Endothelial cell (in vitro differentiated cells): ENCODE results near the gene MAPKAPK3. TPM values are rescaled to one million over a fixed set of nuclear protein-coding genes. Genes with fewer than 3 reads are reported as not detected.
A peak's percentile ranks its signal among the peaks of the same experiment; 100 is the strongest.

Experiments used
- DNase-seq: peaks from one replicate; pipeline ENCODE4 v3.0.0; 2021; ENCODE audit warnings: low spot score
- H3K27ac Mint-ChIP-seq: one replicate; pipeline ENCODE4 v1.8.0; 2021; ENCODE audit warnings: mixed read lengths, inconsistent platforms; ENCODE audit not compliant: unreplicated experiment
- H3K27me3 Mint-ChIP-seq: one replicate; pipeline ENCODE4 v1.8.0; 2021; ENCODE audit warnings: mild to moderate bottlenecking, moderate library complexity, mixed read lengths, inconsistent platforms; ENCODE audit not compliant: unreplicated experiment
- H3K36me3 Mint-ChIP-seq: one replicate; pipeline ENCODE4 v1.8.0; 2021; ENCODE audit warnings: mild to moderate bottlenecking, low read depth, mixed read lengths, inconsistent platforms; ENCODE audit not compliant: unreplicated experiment
- H3K4me1 Mint-ChIP-seq: one replicate; pipeline ENCODE4 v1.8.0; 2021; ENCODE audit warnings: mild to moderate bottlenecking, mixed read lengths, inconsistent platforms; ENCODE audit not compliant: unreplicated experiment
- H3K4me3 Mint-ChIP-seq: one replicate; pipeline ENCODE4 v1.8.0; 2021; ENCODE audit warnings: mild to moderate bottlenecking, mixed read lengths, inconsistent platforms; ENCODE audit not compliant: unreplicated experiment
- H3K9me3 Mint-ChIP-seq: one replicate; pipeline ENCODE4 v1.8.0; 2021; ENCODE audit warnings: mixed read lengths, inconsistent platforms; ENCODE audit not compliant: unreplicated experiment
- CTCF ChIP-seq: fragments of 200-600 bp; sonication (generic); IDR thresholded peaks from one replicate; pipeline ENCODE4 v1.5.0; 2021; ENCODE audit warnings: antibody characterized with exemption; ENCODE audit not compliant: unreplicated experiment
- total RNA-seq: library from RNA; stranded (reverse); fragmentation: NEBNext Ultra II Directional; extraction: Animal tissue kit (Norgen Biotek cat#: 25700); gene quantifications from one replicate; pipeline ENCODE4 v1.2.1, GENCODE V29; 2021; ENCODE audit not compliant: unreplicated experiment

Gene MAPKAPK3
- total RNA-seq, 1 donor from 2014 or later, result 6.4 TPM

GRCh38 chr3:50616003-50616769, 765 bp upstream of the MAPKAPK3 start:
- peaks cover 30% of the 10 kb centered on the region for H3K4me1 Mint-ChIP-seq
- no peak overlapping the region for H3K27ac Mint-ChIP-seq
- peak; percentile 85 for DNase-seq
- peak overlapping the region; percentile 76 for H3K4me3 Mint-ChIP-seq
- no peaks in the 10 kb centered on the region for H3K9me3 Mint-ChIP-seq
- TF ChIP-seq CTCF, result peak; percentile 68
- H3K36me3 Mint-ChIP-seq, result peaks cover 4% of the 10 kb centered on the region
- H3K27me3 Mint-ChIP-seq, result peaks cover 12% of the 10 kb centered on the region

GRCh38 chr3:50616770-50617095, 218 bp upstream of the MAPKAPK3 start:
- peaks cover 4% of the 10 kb centered on the region for H3K36me3 Mint-ChIP-seq
- H3K9me3 Mint-ChIP-seq, result no peaks in the 10 kb centered on the region
- TF ChIP-seq CTCF, result no peak
- H3K4me1 Mint-ChIP-seq, result peaks cover 30% of the 10 kb centered on the region
- DNase-seq, result peak; percentile 81
- H3K27ac Mint-ChIP-seq, result no peak overlapping the region
- peak overlapping the region; percentile 76 for H3K4me3 Mint-ChIP-seq
- H3K27me3 Mint-ChIP-seq, result peaks cover 12% of the 10 kb centered on the region

- TF ChIP-seq CTCF, result no peak
- Mint-ChIP-seq H3K4me3 (no peak overlapping the region), H3K4me1 (peaks cover 20% of the 10 kb centered on the region), H3K27ac (no peak overlapping the region), H3K9me3 (no peaks in the 10 kb centered on the region), H3K36me3 (peaks cover 4% of the 10 kb centered on the region), H3K27me3 (peaks cover 12% of the 10 kb centered on the region)
- no peak for DNase-seq
Observed at GRCh38 chr3:50617911-50618481, 1.0 kb downstream of the MAPKAPK3 start.

- H3K36me3 Mint-ChIP-seq, result peaks cover 4% of the 10 kb centered on the region
- peaks cover 9% of the 10 kb centered on the region for H3K27me3 Mint-ChIP-seq
- no peak for DNase-seq
- H3K4me1 Mint-ChIP-seq, result peaks cover 18% of the 10 kb centered on the region
- no peaks in the 10 kb centered on the region for H3K9me3 Mint-ChIP-seq
- no peak for TF ChIP-seq CTCF
- H3K27ac Mint-ChIP-seq, result no peak overlapping the region
- H3K4me3 Mint-ChIP-seq, result no peak overlapping the region
Observed at GRCh38 chr3:50620420-50620819, 3.5 kb downstream of the MAPKAPK3 start.

- Mint-ChIP-seq H3K4me1 (peaks cover 18% of the 10 kb centered on the region), H3K4me3 (no peak overlapping the region), H3K27ac (no peak overlapping the region), H3K36me3 (peaks cover 4% of the 10 kb centered on the region), H3K27me3 (peaks cover 9% of the 10 kb centered on the region), H3K9me3 (no peaks in the 10 kb centered on the region)
- TF ChIP-seq CTCF, result no peak
- DNase-seq, result no peak
Observed at GRCh38 chr3:50620820-50621219, 3.9 kb downstream of the MAPKAPK3 start.
